ENCODE data around the gene PM20D1. TPM values are rescaled to one million over a fixed set of nuclear protein-coding genes. Genes with fewer than 3 reads are reported as not detected.

Gene PM20D1
- total and polyA plus RNA-seq, 2 donors (not counting 1 experiment from before 2014, with no cell fraction given): 2.0 to 3.3 TPM

- Histone ChIP-seq H3K4me3 (ENCODE audit: control extremely low read depth in 1 of 5, extremely low read depth in 1 of 5, insufficient read depth in 1 of 5, low read depth in 2 of 5, low read length in 4 of 5) (no peak overlapping the region), H2AFZ (ENCODE audit: insufficient read depth, low read depth, low read length, poor library complexity, severe bottlenecking) (no peak overlapping the region), H3K4me2 (replicated peaks; ENCODE audit: low read depth, low read length, poor library complexity, severe bottlenecking) (no peak overlapping the region), H3K36me3 (replicated peaks in 1 of 2; ENCODE audit: control extremely low read depth in 1 of 2, control insufficient read depth in 1 of 2, extremely low read depth in 1 of 2, insufficient read depth in 2 of 2, low read length in 1 of 2) (no peaks in the 10 kb centered on the region), H3K27me3 (replicated peaks in 1 of 4; ENCODE audit: control extremely low read depth in 1 of 4, control insufficient read depth in 3 of 4, insufficient read depth in 4 of 4, low read length in 3 of 4) (no peaks in the 10 kb centered on the region), H3K4me1 (ENCODE audit: control insufficient read depth in 2 of 2, insufficient read depth in 2 of 2, low read length in 2 of 2) (peaks cover under 1 to 5% of the 10 kb centered on the region in 2 donors), H3K27ac (ENCODE audit: low read length in 2 of 2) (no peak overlapping the region), H3K9ac (ENCODE audit: low read length) (no peak overlapping the region), H3K9me3 (ENCODE audit: control extremely low read depth in 1 of 3, control insufficient read depth in 2 of 3, insufficient read depth in 1 of 3, low read length in 2 of 3) (peaks cover 0 to 16% (median 8%) of the 10 kb centered on the region in 3 donors), H3K79me2 (ENCODE audit: control insufficient read depth, insufficient read depth, low read length) (no peaks in the 10 kb centered on the region), H4K20me1 (ENCODE audit: control insufficient read depth, insufficient read depth, low read length, poor library complexity, severe bottlenecking) (no peaks in the 10 kb centered on the region)
- no peak overlapping the region for H3K4me3 Mint-ChIP-seq
- ChIA-PET CTCF (no interaction called here), POLR2A (no interaction called here)
- peaks cover 10% of the 10 kb centered on the region for H3K9me3 Mint-ChIP-seq (ENCODE audit: insufficient read depth)
- no peaks in the 10 kb centered on the region for H3K27me3 Mint-ChIP-seq
- H3K4me1 Mint-ChIP-seq: peaks cover 4% of the 10 kb centered on the region
- TF ChIP-seq CTCF (IDR thresholded peaks at IDR 0.05) (no peak), EZH2 (IDR thresholded peaks at IDR 0.05; ENCODE audit: borderline replicate concordance, insufficient read depth, low read depth, low read length, poor library complexity, severe bottlenecking) (no peak)
- no peak for ATAC-seq (ENCODE audit: low read depth)
- no peak overlapping the region for H3K27ac Mint-ChIP-seq
- intact Hi-C loops (cut with micrococcal nuclease): no loop called here
- no peak for DNase-seq
Observed at GRCh38 chr1:205883792-205884191, 33.9 kb upstream of the PM20D1 start.

GRCh38 chr1:205880923-205881322 lies 31.0 kb upstream of the PM20D1 start:
- no peak for DNase-seq
- Histone ChIP-seq H3K4me2 (replicated peaks; ENCODE audit: low read depth, low read length, poor library complexity, severe bottlenecking) (no peak overlapping the region), H3K79me2 (ENCODE audit: control insufficient read depth, insufficient read depth, low read length) (no peaks in the 10 kb centered on the region), H3K4me3 (ENCODE audit: control extremely low read depth in 1 of 5, extremely low read depth in 1 of 5, insufficient read depth in 1 of 5, low read depth in 2 of 5, low read length in 4 of 5) (no peak overlapping the region), H3K27me3 (replicated peaks in 1 of 4; ENCODE audit: control extremely low read depth in 1 of 4, control insufficient read depth in 3 of 4, insufficient read depth in 4 of 4, low read length in 3 of 4) (no peaks in the 10 kb centered on the region), H4K20me1 (ENCODE audit: control insufficient read depth, insufficient read depth, low read length, poor library complexity, severe bottlenecking) (no peaks in the 10 kb centered on the region), H2AFZ (ENCODE audit: insufficient read depth, low read depth, low read length, poor library complexity, severe bottlenecking) (no peak overlapping the region), H3K4me1 (ENCODE audit: control insufficient read depth in 2 of 2, insufficient read depth in 2 of 2, low read length in 2 of 2) (no peaks in the 10 kb centered on the region), H3K9me3 (ENCODE audit: control extremely low read depth in 1 of 3, control insufficient read depth in 2 of 3, insufficient read depth in 1 of 3, low read length in 2 of 3) (peaks cover 0 to 15% (median 13%) of the 10 kb centered on the region in 3 donors), H3K27ac (ENCODE audit: low read length in 2 of 2) (no peak overlapping the region), H3K36me3 (replicated peaks in 1 of 2; ENCODE audit: control extremely low read depth in 1 of 2, control insufficient read depth in 1 of 2, extremely low read depth in 1 of 2, insufficient read depth in 2 of 2, low read length in 1 of 2) (no peaks in the 10 kb centered on the region), H3K9ac (ENCODE audit: low read length) (no peak overlapping the region)
- intact Hi-C loops (cut with micrococcal nuclease): no loop called here
- H3K9me3 Mint-ChIP-seq (ENCODE audit: insufficient read depth): peaks cover 15% of the 10 kb centered on the region
- no peaks in the 10 kb centered on the region for H3K4me1 Mint-ChIP-seq
- ChIA-PET POLR2A (no interaction called here), CTCF (no interaction called here)
- TF ChIP-seq EZH2 (IDR thresholded peaks at IDR 0.05; ENCODE audit: borderline replicate concordance, insufficient read depth, low read depth, low read length, poor library complexity, severe bottlenecking): no peak
- TF ChIP-seq CTCF (IDR thresholded peaks at IDR 0.05): no peak
- no peaks in the 10 kb centered on the region for H3K27me3 Mint-ChIP-seq
- no peak overlapping the region for H3K27ac Mint-ChIP-seq
- no peak overlapping the region for H3K4me3 Mint-ChIP-seq
- ATAC-seq (ENCODE audit: low read depth): no peak
